Heart left ventricle (tissue), 16 donors: ENCODE measurements around the gene ATP9A. TPM values are rescaled to one million over a fixed set of nuclear protein-coding genes. Genes with fewer than 3 reads are reported as not detected.

Source experiments
- ATAC-seq, 4 donors: fragments of 200-7000 bp; cut with Tn5 transposase; one replicate each; pipeline ENCODE4 v1.9.1; 2020 to 2022; ENCODE audit warnings: moderate library complexity in 4 of 4, mild to moderate bottlenecking in 3 of 4, moderate number of reproducible peaks in 1 of 4
- DNase-seq, 5 donors: peaks; one replicate each; pipeline ENCODE4 v3.0.0-alpha.2; 2020
- H3K27ac ChIP-seq, 12 donors: fragments of 200-600 bp; sonication (generic) in 4 of 12; one replicate each; pipeline versions ENCODE4 v1.5.0 to v1.8.0; 2016 to 2022; ENCODE audit warnings: mild to moderate bottlenecking in 2 of 12
- H3K27me3 ChIP-seq, 9 donors: fragments of 200-600 bp; sonication (generic) in 2 of 9; one replicate each; pipeline versions ENCODE4 v1.5.1 to v1.8.0; 2016 to 2022; ENCODE audit warnings: mild to moderate bottlenecking in 3 of 9
- H3K36me3 ChIP-seq, 9 donors: fragments of 200-600 bp; sonication (generic) in 2 of 9; one replicate each; pipeline versions ENCODE4 v1.5.0 to v1.8.0; 2018 to 2022; ENCODE audit warnings: mild to moderate bottlenecking in 2 of 9
- H3K4me1 ChIP-seq, 12 donors: fragments of 200-600 bp; sonication (generic) in 4 of 12; one replicate each; pipeline versions ENCODE4 v1.5.0 to v1.8.0; 2016 to 2022; ENCODE audit warnings: mild to moderate bottlenecking in 3 of 12
- H3K4me3 ChIP-seq, 12 donors: fragments of 200-600 bp; sonication (generic) in 4 of 12; one replicate each; pipeline versions ENCODE4 v1.5.0 to v1.8.0; 2017 to 2022; ENCODE audit warnings: mild to moderate bottlenecking in 9 of 12, moderate library complexity in 4 of 12
- H3K9me3 ChIP-seq, 12 donors: fragments of 200-600 bp; sonication (generic) in 4 of 12; one replicate each; pipeline versions ENCODE4 v1.5.0 to v1.8.0; 2016 to 2022; ENCODE audit warnings: mild to moderate bottlenecking in 1 of 12
- CTCF ChIP-seq, 12 donors: fragments of 200-600 bp; sonication (generic) in 4 of 12; IDR thresholded peaks; one replicate each; pipeline versions ENCODE4 v1.5.0 to v1.8.0; 2018 to 2022; ENCODE audit warnings: antibody characterized with exemption in 12 of 12, mild to moderate bottlenecking in 5 of 12
- POLR2A ChIP-seq, 2 donors: fragments of 450-650 bp; IDR thresholded peaks; one replicate each; pipeline ENCODE4 v1.6.1; 2017; ENCODE audit warnings: antibody characterized with exemption in 2 of 2, mild to moderate bottlenecking in 2 of 2, moderate library complexity in 2 of 2
- WGBS, 4 donors: extraction: QIAGEN DNeasy Blood & Tissue Kit in 2 of 4; methylation state at CpG; one replicate each; pipeline versions ENCODE4 v1.1.5 to v1.1.7; 2013 to 2018; 5-methylcytosine and 5-hydroxymethylcytosine counted together
- intact Hi-C, 10 donors: fragments of 100-400 bp; cut with DNase I; formaldehyde crosslinking; loops; one replicate each; pipeline versions ENCODE4 v1.11.1 to v1.14.2; 2022
- polyA plus RNA-seq, 2 donors: library from polyadenylated mRNA; stranded (reverse); fragments of 200-250 nt; gene quantifications; one replicate each; pipeline ENCODE4 v1.2.3, GENCODE V29; 2013
- total RNA-seq, 9 donors: library from RNA; depleted of rRNA in 2 of 9; stranded (reverse); fragments of >200 nt in 2 of 9; fragmentation: NEBNext Ultra II Directional in 3 of 9; extraction: Animal tissue kit (Norgen Biotek cat#: 25700) in 3 of 9; gene quantifications; one replicate each; pipeline versions ENCODE4 v1.1.0 to v1.2.4, GENCODE V29; 2016 to 2023
- donor health status: ischemic (EF 13 %, LVEDD 7.1; RV severe dilation, severe dysfunction).
- donor health status: healthy with polysubstance abuse.
- donor health status: DM: no; HTN: yes; CAD: no.
- donor health status: DM: no; HTN: no; CAD: no.
- donor health status: ischemic (EF 25% LVEDD 6.9; RV normal size, moderate dysfunction).
- donor health status: ischemic (EF 25% LVEDD 5.7; RV mildly dilated, moderate dysfunction).
- donor health status: healthy.
- donor health status: DM: yes; HTN: yes; CAD: no.
- donor health status: ischemic (EF 35%, LVEDD 5.7; RV mildly dilated, moderate dysfunction).
- donor health status: nonischemic (EF 11% LVEDD 7.7; RV severe dilation, severe dysfunction).
- donor health status: DM: yes; HTN: yes; CAD: no.
- donor health status: PGD.
- donor health status: ischemic (EF 29% LVEDD 5.4; RV normal size, mild dysfunction).
- donor health status: nonischemic (EF 23%, LVEDD 6.1; RV moderate dilation, normal function).

The ATP9A gene
- total and polyA plus RNA-seq, 11 donors = 4.4 to 36.4 (median 27.6) TPM

GRCh38 chr20:51578145-51578459 is 190.1 kb downstream of the ATP9A start:
- H3K9me3 ChIP-seq = peaks cover 0 to 8% (median 0%) of the 10 kb centered on the region in 12 donors
- peaks cover 0 to 8% (median 2%) of the 10 kb centered on the region in 12 donors for H3K4me1 ChIP-seq
- no peak overlapping the region for H3K4me3 ChIP-seq
- no peaks in the 10 kb centered on the region for H3K36me3 ChIP-seq
- no peak for DNase-seq
- intact Hi-C loops = no loop called here
- TF ChIP-seq CTCF (IDR thresholded peaks at IDR 0.05) (no peak), POLR2A (IDR thresholded peaks at IDR 0.05) (no peak)
- no peak overlapping the region for H3K27ac ChIP-seq
- 71 to 100% (median 92%) methylated on average over 1 to 2 of the region's 2 CpGs for WGBS, 4 donors
- no peaks in the 10 kb centered on the region for H3K27me3 ChIP-seq
- no peak for ATAC-seq

GRCh38 chr20:51577432-51578144 is 190.6 kb downstream of the ATP9A start:
- no peak for ATAC-seq
- Histone ChIP-seq H3K9me3 (peaks cover 0 to 8% (median 0%) of the 10 kb centered on the region in 12 donors), H3K27ac (no peak overlapping the region), H3K27me3 (no peaks in the 10 kb centered on the region), H3K4me1 (peaks cover 0 to 10% (median 2%) of the 10 kb centered on the region in 12 donors), H3K36me3 (no peaks in the 10 kb centered on the region), H3K4me3 (no peak overlapping the region)
- 89 to 97% (median 95%) methylated on average over 11 of the region's 11 CpGs for WGBS, 4 donors
- TF ChIP-seq CTCF (IDR thresholded peaks at IDR 0.05) = no peak
- TF ChIP-seq POLR2A (IDR thresholded peaks at IDR 0.05) = no peak
- intact Hi-C loops = no loop called here
- no peak for DNase-seq

- H3K9me3 ChIP-seq = peaks cover 0 to 8% (median 0%) of the 10 kb centered on the region in 12 donors
- no peak for DNase-seq
- H3K4me3 ChIP-seq = no peak overlapping the region
- no peaks in the 10 kb centered on the region for H3K36me3 ChIP-seq
- no peak overlapping the region for H3K27ac ChIP-seq
- intact Hi-C loops = no loop called here
- 90 to 98% (median 94%) methylated on average over 3 of the region's 3 CpGs for WGBS, 4 donors
- no peak for ATAC-seq
- H3K4me1 ChIP-seq = peaks cover 0 to 20% (median 7%) of the 10 kb centered on the region in 12 donors
- H3K27me3 ChIP-seq = no peaks in the 10 kb centered on the region
- TF ChIP-seq CTCF (IDR thresholded peaks at IDR 0.05) = no peak
- TF ChIP-seq POLR2A (IDR thresholded peaks at IDR 0.05) = no peak
Observed at GRCh38 chr20:51575486-51575885, 192.7 kb downstream of the ATP9A start.

- TF ChIP-seq CTCF (IDR thresholded peaks at IDR 0.05) (no peak), POLR2A (IDR thresholded peaks at IDR 0.05) (no peak)
- Histone ChIP-seq H3K36me3 (no peaks in the 10 kb centered on the region), H3K4me1 (peaks cover 0 to 27% (median 11%) of the 10 kb centered on the region in 12 donors), H3K27me3 (no peaks in the 10 kb centered on the region), H3K4me3 (no peak overlapping the region), H3K27ac (no peak overlapping the region), H3K9me3 (peaks cover 0 to 8% (median 0%) of the 10 kb centered on the region in 12 donors)
- DNase-seq (no peak), ATAC-seq (no peak)
- WGBS, 4 donors = 93 to 97% (median 96%) methylated on average over 6 of the region's 6 CpGs
- intact Hi-C loops = loop anchor here in 1 of 10 donors (5.0 kb wide), 1 partner anchor 122 kb away; no protein-coding TSS in a partner anchor
Observed at GRCh38 chr20:51574248-51575033, 193.7 kb downstream of the ATP9A start.
